GM18517 (cell line): Measurements from ENCODE around the gene CALHM5.

Experiments used
- ATAC-seq: cut with Tn5 transposase; IDR thresholded peaks from one replicate; pipeline ENCODE4 v1.9.1; 2021; ENCODE audit warnings: mild to moderate bottlenecking, moderate library complexity; ENCODE audit not compliant: unreplicated experiment

Gene CALHM5

DNA sequence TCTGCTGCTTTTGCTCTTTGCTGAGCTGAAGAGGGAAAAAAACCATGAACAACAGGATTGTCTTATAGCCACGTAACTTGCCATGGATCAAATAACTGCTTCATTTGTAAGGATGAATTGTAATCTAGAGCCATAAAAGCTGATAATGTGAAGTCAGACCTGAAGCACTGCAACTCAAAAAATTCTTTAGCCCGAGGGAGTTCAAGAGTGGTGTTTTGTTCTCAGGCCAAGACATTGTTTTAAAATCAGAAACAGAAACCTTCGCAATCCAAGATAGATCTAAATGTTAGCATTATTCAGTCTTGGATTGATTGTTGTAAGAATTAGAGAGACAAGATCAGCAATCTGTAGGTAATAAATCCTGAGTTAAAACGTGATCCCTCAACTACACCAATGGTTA, 34.2 kb downstream of the CALHM5 start, which contains the start of gene TRAPPC3L:
Gene TRAPPC3L (minus strand): TSS at position 34 of the 400 bp plus-strand sequence. CDS start 170 bp downstream, outside the sequence.
- ATAC-seq = no peak

DNA sequence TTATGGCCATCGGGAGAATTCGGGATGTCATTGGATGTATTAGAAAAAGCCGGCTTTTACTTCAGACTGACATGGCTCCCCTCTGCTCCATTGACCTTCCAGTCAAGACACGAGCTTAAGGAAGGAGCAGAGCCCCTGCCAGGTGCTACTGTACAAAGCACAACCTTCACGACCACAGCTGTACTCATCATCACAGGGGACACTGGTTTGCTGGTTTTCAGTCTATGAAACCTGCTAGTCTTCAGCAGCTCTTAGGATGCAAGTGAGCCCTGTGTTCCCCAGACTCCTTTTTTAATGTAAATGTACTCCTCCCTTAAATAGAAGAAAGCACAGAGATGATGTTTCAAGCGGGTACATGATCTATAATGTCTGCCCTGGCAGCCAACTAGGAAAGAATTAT, 35.9 kb downstream of the CALHM5 start:
- no peak for ATAC-seq

DNA sequence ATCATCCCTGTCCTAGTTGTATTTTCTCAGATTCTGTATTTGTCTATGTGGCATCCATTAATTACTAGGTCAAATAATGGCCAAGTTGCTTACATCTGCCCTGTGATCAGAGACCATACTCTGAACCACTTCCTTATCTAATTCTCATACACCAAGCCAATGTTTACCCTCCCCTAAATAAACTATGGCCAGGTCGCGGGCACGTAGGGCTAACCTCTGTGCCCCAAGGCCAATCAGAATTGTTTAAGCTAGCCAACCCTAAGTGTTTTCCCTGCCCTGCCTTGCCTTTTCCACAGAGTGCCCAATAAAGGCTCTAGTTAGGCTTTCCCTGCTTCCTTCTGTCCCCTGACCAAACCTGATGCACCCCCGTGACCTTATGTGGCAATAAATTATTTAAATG, 39.4 kb downstream of the CALHM5 start:
- no peak for ATAC-seq

DNA sequence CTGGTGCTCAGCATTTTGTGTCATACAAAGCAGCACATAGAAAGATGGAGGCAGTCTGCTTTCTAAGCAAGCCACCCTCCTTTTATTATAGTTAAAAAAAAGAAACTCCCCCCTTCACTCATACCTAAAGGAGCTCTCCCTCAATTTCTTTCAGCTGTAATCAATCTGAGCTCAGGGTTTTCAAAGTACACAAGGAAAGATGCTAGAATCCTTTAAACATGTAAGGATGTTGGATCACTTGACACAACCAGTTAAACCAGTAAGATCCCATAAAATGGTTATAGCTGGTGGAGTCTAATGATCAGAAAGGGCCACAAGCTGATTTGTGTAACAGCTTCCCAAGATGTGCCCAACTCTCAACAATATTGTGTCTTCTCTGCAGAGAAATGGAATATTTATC, 42.0 kb downstream of the CALHM5 start, which contains the start of gene CALHM4:
Gene CALHM4 (plus strand): TSS at position 301 of the 400 bp plus-strand sequence. CDS start 43 bp downstream, at position 344.
- ATAC-seq = no peak

DNA sequence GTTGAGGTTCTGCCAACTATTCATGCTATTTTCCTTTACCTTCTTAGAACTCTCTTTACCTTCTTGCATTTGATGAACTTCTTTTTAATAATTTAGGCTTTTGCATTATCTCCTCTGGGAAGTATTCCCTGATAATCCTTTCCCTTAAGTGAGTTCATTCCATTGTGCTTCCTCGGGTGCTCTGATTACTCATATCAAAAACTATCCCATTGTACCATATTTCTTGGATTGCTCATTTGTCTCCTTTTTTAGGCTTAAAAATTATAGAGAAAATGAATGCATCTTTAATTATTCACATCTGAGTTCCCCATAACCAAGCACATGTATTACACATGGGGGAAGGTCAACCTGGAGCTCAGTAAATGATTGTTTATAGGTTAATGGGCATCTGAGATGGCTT, 44.6 kb downstream of the CALHM5 start:
- ATAC-seq = no peak

DNA sequence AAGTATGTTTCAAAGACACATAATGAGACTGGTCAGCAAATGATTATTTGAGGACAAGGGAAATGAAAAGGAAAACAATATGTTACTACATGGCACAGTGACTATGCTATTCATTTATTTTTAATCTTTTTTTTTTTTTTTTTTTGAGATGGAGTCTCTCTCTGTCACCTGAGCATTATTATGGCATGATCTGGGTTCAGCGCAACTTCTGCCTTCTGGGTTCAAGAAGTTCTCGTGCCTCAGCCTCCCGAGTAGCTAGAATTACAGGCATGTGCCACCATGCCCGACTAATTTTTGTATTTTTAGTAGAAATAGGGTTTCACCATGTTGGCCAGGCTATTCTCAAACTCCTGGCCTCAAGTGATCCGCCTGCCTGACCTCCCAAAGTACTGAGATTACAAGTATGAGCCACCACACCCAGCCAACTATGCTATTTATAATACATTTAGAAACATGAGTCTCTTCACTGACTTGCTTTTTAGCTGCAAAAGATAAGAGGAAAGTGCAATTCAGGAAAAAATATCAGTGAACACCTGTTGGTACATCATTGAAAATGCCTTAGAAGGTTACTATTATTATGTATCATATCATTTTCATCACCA, 45.5 kb downstream of the CALHM5 start:
- no peak for ATAC-seq

DNA sequence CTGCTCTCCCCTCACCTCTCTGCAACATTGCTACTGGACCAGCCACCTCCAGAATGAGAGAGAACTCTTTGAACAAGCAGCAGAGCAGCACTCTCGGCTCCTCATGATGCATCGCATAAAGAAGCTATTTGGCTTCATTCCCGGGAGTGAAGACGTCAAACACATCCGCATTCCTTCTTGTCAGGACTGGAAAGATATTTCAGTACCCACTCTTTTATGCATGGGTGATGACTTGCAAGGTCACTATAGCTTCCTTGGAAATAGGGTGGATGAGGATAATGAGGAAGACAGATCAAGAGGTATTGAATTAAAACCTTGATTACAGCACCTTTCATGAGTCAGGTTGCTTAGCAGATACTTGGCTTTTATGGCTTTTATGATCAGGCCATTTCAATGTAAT, 46.5 kb downstream of the CALHM5 start:
- no peak for ATAC-seq

DNA sequence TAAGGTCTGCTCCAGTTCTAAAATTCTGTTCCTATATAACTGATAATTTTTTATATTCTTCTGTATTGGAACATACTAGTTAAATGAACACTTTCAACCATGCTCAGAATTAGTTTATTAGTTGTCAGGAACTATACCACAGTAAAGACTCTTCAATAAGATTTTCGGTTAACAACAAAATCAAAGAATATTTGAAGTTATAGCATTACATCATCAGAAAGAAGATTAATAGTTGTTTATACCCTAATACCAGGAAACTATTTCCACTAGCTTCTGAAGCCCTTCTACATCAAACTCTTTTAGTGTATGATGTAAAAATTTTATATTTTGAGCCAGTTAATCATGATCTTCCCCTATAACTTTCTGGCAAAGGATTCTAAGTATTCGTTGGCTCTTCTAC, 48.7 kb downstream of the CALHM5 start:
- no peak for ATAC-seq

DNA sequence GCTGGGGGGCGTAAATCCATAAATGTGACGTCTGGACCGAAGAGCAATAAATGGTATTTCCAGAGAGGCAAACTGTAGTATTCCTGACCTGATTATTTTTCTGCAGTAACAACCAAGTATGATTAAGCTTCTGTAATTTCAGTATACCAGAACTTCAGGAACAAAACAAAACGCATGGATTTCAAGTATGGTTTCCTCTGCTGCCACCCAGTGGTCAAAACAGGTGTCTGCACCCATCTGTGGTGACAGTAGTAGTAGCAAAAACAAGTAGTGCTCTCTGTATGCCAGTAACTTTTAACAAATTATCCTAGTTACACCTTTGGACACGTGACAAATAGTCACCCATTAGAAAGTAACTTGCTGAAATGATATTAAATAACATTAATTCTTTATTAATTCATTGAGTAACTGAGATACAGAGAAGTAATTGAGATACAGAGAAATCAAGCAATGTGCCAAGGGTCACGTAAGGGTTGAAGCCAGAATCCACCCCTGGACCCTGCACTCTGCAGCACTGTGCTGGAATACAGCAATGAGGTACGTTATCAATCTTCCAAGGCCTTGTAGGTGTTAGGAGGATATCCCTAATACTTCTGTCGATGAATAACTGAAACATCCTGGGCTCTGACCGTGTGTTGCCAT, 50.1 kb downstream of the CALHM5 start:
- ATAC-seq = peak; percentile 67

DNA sequence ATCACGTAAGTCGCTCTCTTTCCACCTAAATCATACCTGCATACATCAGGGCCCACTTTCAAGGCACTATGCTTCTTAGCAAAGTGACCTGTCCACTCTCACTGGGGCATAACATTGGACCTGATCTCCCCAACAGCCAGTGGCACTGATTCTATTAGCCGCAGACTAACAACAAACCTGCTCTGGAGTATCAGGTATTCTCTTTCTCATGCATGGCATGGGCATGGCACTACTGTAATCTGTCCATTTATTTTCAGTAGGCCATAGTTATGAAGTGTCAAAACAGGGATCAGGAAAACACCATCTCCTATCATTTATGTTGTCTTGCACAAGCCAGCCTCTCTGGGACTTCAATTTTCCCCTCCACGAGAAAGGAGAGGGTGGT, 50.6 kb downstream of the CALHM5 start:
- no peak for ATAC-seq

DNA sequence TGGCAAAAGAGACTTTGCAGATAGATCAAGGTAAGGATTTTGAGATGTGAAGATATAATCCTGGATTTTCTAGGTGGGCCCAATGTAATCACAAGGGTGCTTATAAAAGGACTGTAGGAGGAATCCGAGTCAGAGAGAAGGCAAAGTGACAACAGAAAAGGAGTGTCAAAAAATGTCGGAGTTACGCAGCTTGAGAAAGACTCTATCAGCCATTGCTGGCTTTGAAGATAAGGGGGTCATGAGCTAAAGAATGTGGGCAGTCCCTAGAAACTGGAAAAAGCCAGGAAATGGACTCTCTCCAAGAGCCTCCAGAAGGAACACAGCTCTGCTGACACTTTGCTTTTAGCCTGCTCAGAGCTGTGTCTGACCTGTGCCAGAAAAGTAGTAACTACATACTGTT, 51.2 kb downstream of the CALHM5 start:
- no peak for ATAC-seq

DNA sequence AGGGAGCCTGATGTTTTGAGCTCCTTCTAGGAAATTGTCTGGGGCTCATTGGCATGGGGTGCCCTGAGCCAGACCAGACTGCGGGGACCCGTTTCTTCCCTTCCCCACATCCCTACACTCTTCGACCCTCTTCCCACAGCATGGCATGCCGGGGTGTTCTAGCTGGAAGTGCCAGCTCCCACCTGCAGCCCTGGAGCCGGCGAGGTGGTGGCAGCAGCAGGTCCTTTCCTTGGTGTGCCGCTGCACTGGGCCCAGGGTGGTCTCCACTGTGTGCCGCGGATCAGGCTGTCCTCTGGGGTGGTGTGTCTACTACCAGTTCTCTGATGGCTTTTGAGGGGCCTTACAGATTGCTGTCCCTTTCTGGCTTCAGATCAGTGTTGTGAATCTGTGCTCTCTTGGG, 52.4 kb downstream of the CALHM5 start:
- ATAC-seq = no peak

DNA sequence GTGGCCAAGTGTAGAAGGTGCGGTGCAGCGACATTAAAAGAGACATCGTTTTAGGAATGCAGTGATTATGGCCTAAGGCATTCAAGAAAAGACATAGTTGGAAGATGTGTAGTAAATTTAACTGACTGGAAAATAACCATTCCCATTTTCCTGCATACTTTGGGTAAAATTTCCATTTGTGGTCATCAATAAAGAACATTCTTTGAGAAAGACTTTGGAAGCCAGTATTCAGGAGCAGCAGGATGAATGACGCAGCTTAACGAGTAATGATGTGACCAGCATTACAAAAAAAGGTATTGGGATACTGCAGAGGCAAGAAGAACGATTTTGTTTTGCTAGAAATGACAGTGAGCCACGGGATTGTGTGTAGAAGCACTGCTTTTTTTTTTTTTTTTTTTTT, 52.9 kb downstream of the CALHM5 start:
- no peak for ATAC-seq

DNA sequence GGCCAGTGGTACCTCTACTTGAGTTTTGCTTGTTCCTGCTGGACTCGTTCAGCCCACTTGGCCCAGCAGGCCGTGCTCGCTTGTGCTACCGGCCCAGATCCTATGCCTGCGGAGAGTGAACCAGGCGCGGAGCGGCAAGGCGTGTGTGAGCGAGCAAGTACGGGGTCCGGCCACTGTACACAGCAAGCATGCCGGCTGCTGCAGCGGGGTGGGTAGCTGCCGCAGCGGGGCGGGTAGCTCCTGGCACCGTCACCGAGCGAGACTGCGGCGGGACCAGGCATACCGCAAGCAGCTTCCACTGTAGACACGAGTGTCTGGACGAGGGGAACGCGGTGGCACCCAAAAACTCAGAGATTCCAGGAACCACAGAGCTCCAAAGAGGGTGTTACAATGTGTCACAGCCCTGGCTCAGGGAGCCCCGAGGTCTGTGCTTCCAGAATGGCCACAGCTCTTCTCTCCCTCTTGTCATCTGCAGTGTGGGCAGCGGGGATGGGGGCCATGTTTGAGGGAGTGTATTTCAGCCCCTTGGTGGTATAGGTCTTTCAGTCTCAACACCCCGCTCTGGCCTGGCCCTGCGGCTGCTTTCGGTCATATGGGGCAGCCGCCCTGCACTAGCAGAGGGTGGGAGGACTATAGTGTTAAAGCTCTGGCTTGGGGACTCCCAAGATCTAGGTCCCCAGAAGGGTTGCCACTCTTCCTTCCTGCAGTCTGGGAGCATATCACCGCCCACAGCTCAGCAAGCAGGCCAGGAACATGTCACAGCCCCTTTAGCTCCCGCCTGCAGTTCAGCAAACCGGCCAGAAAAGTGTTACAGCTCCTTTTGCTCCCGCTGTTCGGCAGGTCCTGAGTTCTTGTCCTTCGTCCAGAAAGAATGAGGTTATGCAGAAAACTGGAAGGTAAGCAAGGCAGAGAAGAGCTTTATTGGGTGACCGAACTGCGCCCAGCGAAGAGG, 53.8 kb downstream of the CALHM5 start:
- ATAC-seq = no peak

DNA sequence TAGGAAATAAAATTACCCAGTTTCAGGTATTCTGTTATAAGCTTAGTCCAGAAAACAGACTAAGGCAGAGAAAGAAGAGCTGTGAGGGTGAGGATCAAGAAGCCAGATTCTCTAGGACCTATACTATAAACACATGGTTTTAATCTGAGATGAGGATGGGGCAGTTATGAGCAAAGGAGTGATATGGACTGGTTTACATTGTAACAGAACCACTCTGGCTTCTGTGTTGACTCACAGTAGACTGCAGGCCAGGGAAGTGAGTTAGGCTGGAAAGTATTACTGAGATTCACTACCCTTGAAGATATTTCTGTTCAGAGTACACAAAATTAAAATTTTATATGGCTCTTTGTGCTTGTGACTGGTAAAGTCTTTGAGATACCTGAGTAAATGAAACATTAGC, 56.7 kb downstream of the CALHM5 start:
- no peak for ATAC-seq

DNA sequence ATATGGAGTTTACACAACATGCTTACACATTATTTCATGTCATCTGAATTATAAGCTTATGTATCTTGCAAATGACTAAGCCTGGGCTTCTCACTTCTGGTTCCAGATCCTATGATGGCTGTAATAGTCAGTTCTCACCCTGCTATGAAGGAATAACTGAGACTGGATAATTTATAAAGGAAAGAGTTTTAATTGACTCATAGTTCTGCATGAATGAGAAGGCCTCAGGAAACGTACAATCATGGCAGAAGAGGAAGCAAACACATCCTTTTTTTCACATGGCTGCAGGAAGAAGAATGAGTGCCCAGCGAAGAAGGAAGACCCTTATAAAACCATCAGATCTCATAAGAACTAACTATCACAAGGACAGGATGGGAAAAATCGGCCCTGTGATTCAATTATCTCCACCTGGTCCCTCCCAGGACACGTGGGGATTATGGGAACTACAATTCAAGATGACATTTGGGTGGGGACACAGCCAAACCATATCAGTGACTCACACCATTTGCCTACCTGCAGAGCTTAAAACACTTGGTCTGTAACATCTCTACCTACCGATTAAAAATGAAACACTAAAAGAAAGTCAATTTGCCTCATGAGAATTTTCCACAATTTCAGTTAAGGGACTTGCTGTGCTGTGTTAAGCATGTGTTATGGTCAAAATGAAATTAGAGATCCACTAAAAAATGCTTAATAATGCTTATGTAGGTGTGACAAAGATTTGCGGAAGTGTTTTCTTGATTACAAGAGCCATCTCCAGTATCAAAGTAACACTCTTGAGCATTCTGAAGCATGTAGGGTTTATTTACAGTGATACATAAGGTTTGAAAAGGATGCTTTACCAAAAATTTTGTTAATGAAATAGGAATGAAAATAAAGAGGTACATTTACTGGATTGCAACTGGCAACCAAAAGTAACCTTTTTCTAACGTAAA, 57.6 kb downstream of the CALHM5 start:
- no peak for ATAC-seq

DNA sequence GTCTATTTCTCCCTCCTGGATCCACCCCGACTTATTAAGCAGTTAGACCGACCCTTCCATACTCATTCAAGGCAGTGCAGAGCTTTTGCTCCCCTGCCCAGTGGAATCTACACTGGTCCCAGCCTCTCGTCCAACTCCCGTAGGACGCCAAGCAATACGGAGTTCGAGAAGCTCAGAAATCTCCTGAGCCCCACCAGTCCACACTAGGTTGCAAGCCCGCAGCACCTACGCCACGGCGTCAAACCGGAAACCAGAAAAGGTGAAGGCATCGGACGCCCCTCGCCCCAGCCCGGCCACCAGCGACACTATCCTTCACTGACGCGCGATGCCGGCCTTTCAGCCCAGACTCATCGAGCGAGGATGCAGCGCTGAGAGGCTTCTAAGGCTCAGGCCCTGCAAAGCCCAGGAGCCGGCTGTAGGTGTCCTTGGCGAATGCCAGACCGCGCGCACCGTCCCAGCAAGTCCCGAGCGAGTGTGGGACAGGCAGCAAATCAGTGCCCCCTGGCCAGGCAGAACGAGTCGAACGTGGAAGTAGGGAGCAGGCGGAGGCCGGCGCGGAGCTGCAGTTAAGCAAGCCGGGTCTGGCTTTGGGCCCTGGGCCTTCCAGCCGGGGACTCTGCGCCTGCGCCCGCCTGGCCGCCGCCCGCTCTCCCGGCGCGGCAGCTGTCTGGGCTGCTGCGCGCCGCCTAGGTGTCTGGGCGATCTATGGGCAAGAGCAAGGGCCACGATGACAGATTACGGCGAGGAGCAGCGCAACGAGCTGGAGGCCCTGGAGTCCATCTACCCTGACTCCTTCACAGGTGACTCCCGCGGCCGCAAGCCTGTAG, 59.6 kb downstream of the CALHM5 start, which contains the start of gene RWDD1:
Gene RWDD1 (plus strand): TSS at position 649 of the 827 bp plus-strand sequence. CDS start 79 bp downstream, at position 728.
- ATAC-seq = peak; percentile 97

DNA sequence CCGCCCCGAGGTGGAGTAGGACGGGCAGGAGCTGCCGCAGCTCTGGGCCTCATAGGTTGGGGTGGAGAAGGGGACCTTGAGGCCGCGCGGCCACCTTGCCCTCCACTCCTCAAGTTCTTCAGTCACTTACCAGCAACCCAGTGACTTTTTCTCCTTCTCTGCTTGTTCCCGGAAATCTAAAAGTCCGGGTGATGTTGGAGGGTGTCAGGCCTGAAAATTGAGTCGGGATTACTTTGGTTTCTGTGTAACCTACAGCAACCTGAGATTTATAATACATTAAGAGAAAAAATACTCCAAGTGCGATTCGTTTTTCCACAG, 60.2 kb downstream of the CALHM5 start:
- no peak for ATAC-seq

DNA sequence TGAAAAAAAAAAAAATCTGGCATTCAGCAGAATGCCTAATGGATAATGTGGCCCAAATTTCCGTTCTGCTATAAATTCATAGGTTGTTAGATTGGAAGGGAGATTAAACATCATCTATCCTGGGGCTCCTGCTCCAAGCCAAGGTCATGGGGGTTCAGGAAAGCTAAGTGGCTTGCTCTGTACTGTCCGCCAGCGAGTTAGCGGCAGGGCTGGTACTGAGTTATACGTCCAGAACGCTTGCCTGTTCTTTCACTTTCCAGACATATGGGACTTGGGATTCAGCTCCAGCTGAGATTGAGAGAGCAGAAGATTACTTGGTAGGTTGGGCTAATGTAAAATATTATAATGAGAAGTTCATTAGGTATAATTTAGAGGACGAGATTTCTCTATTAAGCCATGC, 60.7 kb downstream of the CALHM5 start:
- no peak for ATAC-seq
